ENCODE measurements around the gene APBB2. TPM values are rescaled to one million over a fixed set of nuclear protein-coding genes. Genes with fewer than 3 reads are reported as not detected.
"Not testable (repeated sequence)": the region's sequence is repeated elsewhere in the genome, so short reads cannot be mapped to it uniquely, and the experiment has no call there.

The APBB2 gene
- total RNA-seq, 1 donor from 2014 or later: 1.7 TPM

GRCh38 chr4:41014158-41014557 is 200.2 kb downstream of the APBB2 start:
- DNase-seq: no peak
- H3K9me3 Mint-ChIP-seq: no peaks in the 10 kb centered on the region
- intact Hi-C loops (cut with micrococcal nuclease): no loop called here
- H3K4me3 Mint-ChIP-seq: no peak overlapping the region
- no peaks in the 10 kb centered on the region for H3K27me3 Mint-ChIP-seq
- no peak overlapping the region for H3K27ac Mint-ChIP-seq
- H3K36me3 Mint-ChIP-seq (ENCODE audit: low read depth): no peaks in the 10 kb centered on the region
- no peaks in the 10 kb centered on the region for H3K4me1 Mint-ChIP-seq

- no peaks in the 10 kb centered on the region for H3K9me3 Mint-ChIP-seq
- intact Hi-C loops (cut with micrococcal nuclease): no loop called here
- no peak for DNase-seq
- no peaks in the 10 kb centered on the region for H3K36me3 Mint-ChIP-seq (ENCODE audit: low read depth)
- no peaks in the 10 kb centered on the region for H3K27me3 Mint-ChIP-seq
- H3K4me1 Mint-ChIP-seq: no peaks in the 10 kb centered on the region
- H3K4me3 Mint-ChIP-seq: no peak overlapping the region
- H3K27ac Mint-ChIP-seq: no peak overlapping the region
These were observed 200.6 kb downstream of the APBB2 start for GRCh38 chr4:41013746-41014145.

GRCh38 chr4:41012911-41013310 is 201.4 kb downstream of the APBB2 start:
- Mint-ChIP-seq H3K27ac (no peak overlapping the region), H3K36me3 (ENCODE audit: low read depth) (no peaks in the 10 kb centered on the region), H3K9me3 (no peaks in the 10 kb centered on the region), H3K27me3 (no peaks in the 10 kb centered on the region), H3K4me3 (no peak overlapping the region), H3K4me1 (no peaks in the 10 kb centered on the region)
- intact Hi-C loops (cut with micrococcal nuclease): no loop called here
- DNase-seq: no peak

GRCh38 chr4:41012293-41012692 is 202.0 kb downstream of the APBB2 start:
- Mint-ChIP-seq H3K9me3 (no peaks in the 10 kb centered on the region), H3K4me1 (no peaks in the 10 kb centered on the region), H3K4me3 (no peak overlapping the region), H3K27me3 (no peaks in the 10 kb centered on the region), H3K36me3 (ENCODE audit: low read depth) (no peaks in the 10 kb centered on the region), H3K27ac (no peak overlapping the region)
- intact Hi-C loops (cut with micrococcal nuclease): no loop called here
- DNase-seq: no peak

GRCh38 chr4:41009411-41009810 is 204.9 kb downstream of the APBB2 start:
- intact Hi-C loops (cut with micrococcal nuclease): no loop called here
- no peaks in the 10 kb centered on the region for H3K36me3 Mint-ChIP-seq (ENCODE audit: low read depth)
- no peaks in the 10 kb centered on the region for H3K4me1 Mint-ChIP-seq
- no peaks in the 10 kb centered on the region for H3K9me3 Mint-ChIP-seq
- no peak overlapping the region for H3K4me3 Mint-ChIP-seq
- H3K27me3 Mint-ChIP-seq: no peaks in the 10 kb centered on the region
- DNase-seq: no peak
- H3K27ac Mint-ChIP-seq: no peak overlapping the region

- Mint-ChIP-seq H3K4me3 (no peak overlapping the region), H3K27ac (no peak overlapping the region), H3K27me3 (no peaks in the 10 kb centered on the region), H3K36me3 (ENCODE audit: low read depth) (no peaks in the 10 kb centered on the region), H3K4me1 (no peaks in the 10 kb centered on the region), H3K9me3 (no peaks in the 10 kb centered on the region)
- DNase-seq: no peak
- intact Hi-C loops (cut with micrococcal nuclease): no loop called here
These were observed 208.2 kb downstream of the APBB2 start for GRCh38 chr4:41006141-41006540.

GRCh38 chr4:41002309-41002708 is 212.0 kb downstream of the APBB2 start:
- Mint-ChIP-seq H3K27ac (no peak overlapping the region), H3K9me3 (no peaks in the 10 kb centered on the region), H3K36me3 (ENCODE audit: low read depth) (no peaks in the 10 kb centered on the region), H3K4me1 (no peaks in the 10 kb centered on the region), H3K27me3 (peaks cover under 1% of the 10 kb centered on the region), H3K4me3 (no peak overlapping the region)
- intact Hi-C loops (cut with micrococcal nuclease): no loop called here
- no peak for DNase-seq

GRCh38 chr4:41000356-41000755 is 214.0 kb downstream of the APBB2 start:
- intact Hi-C loops (cut with micrococcal nuclease): no loop called here
- Mint-ChIP-seq H3K4me3 (no peak overlapping the region), H3K4me1 (no peaks in the 10 kb centered on the region), H3K27ac (no peak overlapping the region), H3K27me3 (peaks cover 4% of the 10 kb centered on the region), H3K36me3 (ENCODE audit: low read depth) (no peaks in the 10 kb centered on the region), H3K9me3 (no peaks in the 10 kb centered on the region)
- no peak for DNase-seq

GRCh38 chr4:40998675-40999358 is 215.5 kb downstream of the APBB2 start:
- Mint-ChIP-seq H3K36me3 (ENCODE audit: low read depth) (no peaks in the 10 kb centered on the region), H3K27me3 (peaks cover 4% of the 10 kb centered on the region), H3K4me3 (no peak overlapping the region), H3K27ac (no peak overlapping the region), H3K9me3 (no peaks in the 10 kb centered on the region), H3K4me1 (no peaks in the 10 kb centered on the region)
- DNase-seq: no peak
- intact Hi-C loops (cut with micrococcal nuclease): no loop called here

- intact Hi-C loops (cut with micrococcal nuclease): no loop called here
- no peak overlapping the region for H3K4me3 Mint-ChIP-seq
- no peaks in the 10 kb centered on the region for H3K4me1 Mint-ChIP-seq
- H3K36me3 Mint-ChIP-seq (ENCODE audit: low read depth): no peaks in the 10 kb centered on the region
- H3K9me3 Mint-ChIP-seq: no peaks in the 10 kb centered on the region
- H3K27me3 Mint-ChIP-seq: peaks cover 4% of the 10 kb centered on the region
- no peak overlapping the region for H3K27ac Mint-ChIP-seq
- DNase-seq: no peak
These were observed 218.5 kb downstream of the APBB2 start for GRCh38 chr4:40995850-40996249.

- DNase-seq; H3K4me1 Mint-ChIP-seq; intact Hi-C loops (cut with micrococcal nuclease); H3K4me3 Mint-ChIP-seq; H3K27ac Mint-ChIP-seq; H3K9me3 Mint-ChIP-seq; H3K27me3 Mint-ChIP-seq; H3K36me3 Mint-ChIP-seq (ENCODE audit: low read depth): not testable (repeated sequence)
These were observed 220.0 kb downstream of the APBB2 start for GRCh38 chr4:40994321-40994720.

- not testable (repeated sequence) for H3K4me1 Mint-ChIP-seq, H3K4me3 Mint-ChIP-seq
These were observed 221.0 kb downstream of the APBB2 start for GRCh38 chr4:40993296-40993693.

GRCh38 chr4:40992472-40993295 is 221.7 kb downstream of the APBB2 start:
- H3K9me3 Mint-ChIP-seq: no peaks in the 10 kb centered on the region
- no peaks in the 10 kb centered on the region for H3K4me1 Mint-ChIP-seq
- H3K27me3 Mint-ChIP-seq: peaks cover 7% of the 10 kb centered on the region
- no peak overlapping the region for H3K27ac Mint-ChIP-seq
- DNase-seq: no peak
- H3K4me3 Mint-ChIP-seq: no peak overlapping the region
- intact Hi-C loops (cut with micrococcal nuclease): no loop called here
- H3K36me3 Mint-ChIP-seq (ENCODE audit: low read depth): no peaks in the 10 kb centered on the region

More at GRCh38 chr4:40993296-40993693, 221.0 kb downstream of the APBB2 start:
- H3K27me3 Mint-ChIP-seq; intact Hi-C loops (cut with micrococcal nuclease); H3K36me3 Mint-ChIP-seq (ENCODE audit: low read depth); DNase-seq; H3K27ac Mint-ChIP-seq; H3K9me3 Mint-ChIP-seq: not testable (repeated sequence)

- DNase-seq: no peak
- Mint-ChIP-seq H3K9me3 (no peaks in the 10 kb centered on the region), H3K36me3 (ENCODE audit: low read depth) (no peaks in the 10 kb centered on the region), H3K4me3 (no peak overlapping the region), H3K27ac (no peak overlapping the region), H3K27me3 (peaks cover 3% of the 10 kb centered on the region), H3K4me1 (no peaks in the 10 kb centered on the region)
- intact Hi-C loops (cut with micrococcal nuclease): no loop called here
These were observed 222.4 kb downstream of the APBB2 start for GRCh38 chr4:40991908-40992307.
